ENCODE measurements around the gene SRRD. TPM values are rescaled to one million over a fixed set of nuclear protein-coding genes. Genes with fewer than 3 reads are reported as not detected.
"Not testable (repeated sequence)": the region's sequence is repeated elsewhere in the genome, so short reads cannot be mapped to it uniquely, and the experiment has no call there.

SRRD gene, protein sequence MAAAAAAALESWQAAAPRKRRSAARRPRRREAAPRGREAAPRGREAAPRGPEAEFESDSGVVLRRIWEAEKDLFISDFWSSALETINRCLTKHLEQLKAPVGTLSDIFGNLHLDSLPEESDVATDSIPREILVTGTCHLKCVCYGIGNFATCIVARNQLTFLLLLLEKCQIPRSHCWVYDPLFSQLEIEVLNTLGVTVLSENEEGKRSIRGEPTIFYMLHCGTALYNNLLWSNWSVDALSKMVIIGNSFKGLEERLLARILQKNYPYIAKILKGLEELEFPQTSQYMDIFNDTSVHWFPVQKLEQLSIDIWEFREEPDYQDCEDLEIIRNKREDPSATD
- polyA plus RNA-seq (2012; ENCODE audit: missing spikeins) = 23.0 TPM

DNA sequence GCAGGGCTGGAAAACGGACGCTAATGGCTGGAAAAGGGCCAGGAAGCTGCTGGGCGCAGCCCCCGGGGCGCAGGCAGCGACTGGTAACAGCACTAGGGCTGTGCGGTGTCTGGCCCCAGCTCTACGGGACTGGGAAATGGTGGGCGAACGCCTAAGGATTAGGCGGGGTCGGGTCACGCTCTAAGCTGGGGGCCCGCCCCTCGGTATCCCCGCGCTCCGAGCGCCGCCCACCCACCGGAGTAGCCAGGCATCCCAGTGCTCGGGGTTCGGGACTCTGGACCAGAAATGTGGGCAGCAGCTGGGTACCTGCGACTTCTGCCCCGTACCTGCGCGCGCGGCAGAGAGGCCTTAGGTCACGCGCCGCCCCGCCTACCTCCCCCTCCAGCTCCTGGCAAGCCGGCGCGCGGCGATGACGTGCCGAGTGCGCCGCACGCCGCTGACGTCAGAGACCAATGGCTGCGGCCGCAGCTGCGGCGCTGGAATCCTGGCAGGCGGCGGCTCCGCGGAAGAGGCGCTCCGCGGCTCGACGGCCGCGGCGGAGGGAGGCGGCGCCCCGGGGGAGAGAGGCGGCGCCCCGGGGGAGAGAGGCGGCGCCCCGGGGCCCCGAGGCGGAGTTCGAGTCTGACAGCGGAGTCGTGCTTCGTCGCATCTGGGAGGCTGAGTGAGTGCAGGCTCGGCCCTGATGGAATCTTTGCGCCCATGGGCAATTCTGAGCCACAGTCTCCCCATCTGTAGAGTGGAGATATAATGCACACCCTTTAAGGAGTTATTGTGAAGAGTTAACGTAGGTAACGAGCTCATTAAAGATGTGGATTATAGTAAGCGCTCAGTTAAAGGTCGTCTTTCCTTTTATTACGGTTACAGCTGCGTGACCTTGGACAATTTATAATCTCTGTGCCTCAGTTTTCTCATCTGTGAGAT lies at the start of gene SRRD, which contains the start of gene HPS4:
Gene SRRD (plus strand): TSS at position 439 of the 921 bp plus-strand sequence. CDS start 14 bp downstream, at position 453.
Gene HPS4 (minus strand): TSS at position 345 of the 921 bp plus-strand sequence. CDS start 2,021 bp downstream, outside the sequence.
- TF ChIP-seq POLR2AphosphoS5 (IDR thresholded peaks at IDR 0.05; ENCODE audit: low read depth, low read length) (peak; percentile 76), POLR2A (IDR thresholded peaks at IDR 0.05; ENCODE audit: low read depth, low read length) (peak; percentile 80), TAF1 (IDR thresholded peaks at IDR 0.05; ENCODE audit: borderline replicate concordance, low read depth, low read length) (peak; percentile 76)
- FAIRE-seq (peak; percentile 90), DNase-seq (ENCODE audit: insufficient read length) (peak; percentile 78)

DNA sequence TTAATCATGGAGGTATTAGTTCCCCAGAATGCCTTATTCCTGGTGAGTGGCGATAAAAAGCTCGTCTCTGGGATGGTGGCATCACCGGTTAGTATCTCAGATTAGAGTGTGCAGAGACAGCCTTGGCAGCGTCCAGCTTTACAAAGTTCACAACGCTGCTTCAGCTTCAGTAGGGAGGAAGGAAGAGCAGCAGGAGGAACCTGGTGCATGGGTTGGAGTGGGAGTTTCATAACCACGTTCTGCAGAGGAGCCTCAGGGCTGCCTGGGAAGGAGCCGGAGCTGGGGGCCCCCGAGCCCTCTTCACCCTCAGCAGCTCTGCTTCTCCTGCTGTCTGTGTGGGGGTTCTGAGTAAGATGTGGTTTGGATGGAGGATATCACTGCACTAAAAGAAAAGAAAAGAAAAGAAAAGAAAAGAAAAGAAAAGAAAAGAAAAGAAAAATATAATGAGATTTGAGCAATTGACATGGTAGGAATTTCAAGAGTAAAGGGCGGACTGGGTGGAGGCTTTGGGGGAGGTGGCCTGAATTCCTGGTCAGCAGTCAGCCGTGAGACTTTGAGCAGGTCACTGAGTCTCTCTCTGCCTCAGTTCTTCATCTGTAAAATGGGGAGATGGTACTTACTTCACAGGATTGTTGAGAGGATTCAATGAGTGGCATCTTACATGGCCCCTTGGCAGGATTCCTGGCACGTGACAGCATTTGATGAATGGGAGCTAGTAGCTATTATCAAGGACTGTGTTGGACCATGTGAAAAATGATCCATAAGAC lies 48.2 kb upstream of the SRRD start:
- DNase-seq (ENCODE audit: insufficient read length) (no peak), FAIRE-seq (no peak)
- no peak for TF ChIP-seq TAF1 (IDR thresholded peaks at IDR 0.05; ENCODE audit: borderline replicate concordance, low read depth, low read length)
- TF ChIP-seq POLR2AphosphoS5 (IDR thresholded peaks at IDR 0.05; ENCODE audit: low read depth, low read length) = no peak
- TF ChIP-seq POLR2A (IDR thresholded peaks at IDR 0.05; ENCODE audit: low read depth, low read length) = no peak

- FAIRE-seq = no peak
- no peak for DNase-seq (ENCODE audit: insufficient read length)
- TF ChIP-seq POLR2AphosphoS5 (IDR thresholded peaks at IDR 0.05; ENCODE audit: low read depth, low read length) (no peak), POLR2A (IDR thresholded peaks at IDR 0.05; ENCODE audit: low read depth, low read length) (no peak), TAF1 (IDR thresholded peaks at IDR 0.05; ENCODE audit: borderline replicate concordance, low read depth, low read length) (no peak)
Measured at GRCh38 chr22:26436903-26437515, 46.7 kb upstream of the SRRD start.

DNA sequence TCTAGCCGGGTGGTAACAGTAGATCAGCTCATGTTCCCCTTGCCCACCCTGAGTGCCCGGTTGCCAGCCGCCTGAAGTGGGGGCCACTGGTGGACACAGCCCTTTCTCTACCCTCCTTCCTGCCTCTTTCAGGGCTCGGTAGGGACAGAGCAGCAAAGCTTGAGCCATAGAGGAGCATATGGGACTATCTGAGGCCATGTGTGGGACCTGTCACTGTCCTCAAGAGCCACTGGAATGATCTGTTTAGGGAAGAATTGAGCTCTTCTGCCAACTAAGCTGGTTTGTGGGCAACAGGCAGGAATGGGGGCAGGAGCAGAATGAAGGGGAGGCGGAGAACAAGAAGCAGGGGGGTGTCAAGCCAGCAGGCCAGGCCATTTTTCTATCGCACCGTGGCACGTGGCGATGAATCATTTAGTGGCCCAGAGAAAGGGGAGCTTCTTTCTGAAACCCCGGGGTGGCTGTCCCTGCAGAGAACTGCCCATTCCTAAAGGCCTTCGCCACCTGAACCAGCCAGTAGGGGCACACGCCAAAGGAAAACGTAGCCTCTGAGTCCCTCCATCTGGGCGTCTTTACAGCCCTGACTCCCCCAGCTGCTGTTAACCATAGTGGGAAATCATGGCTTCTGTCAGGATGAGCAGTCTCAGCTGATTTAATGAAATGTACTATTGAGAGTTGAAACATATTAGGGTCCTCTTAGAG lies 45.8 kb upstream of the SRRD start:
- no peak for TF ChIP-seq POLR2A (IDR thresholded peaks at IDR 0.05; ENCODE audit: low read depth, low read length)
- no peak for TF ChIP-seq TAF1 (IDR thresholded peaks at IDR 0.05; ENCODE audit: borderline replicate concordance, low read depth, low read length)
- TF ChIP-seq POLR2AphosphoS5 (IDR thresholded peaks at IDR 0.05; ENCODE audit: low read depth, low read length) = no peak
- FAIRE-seq (no peak), DNase-seq (ENCODE audit: insufficient read length) (no peak)

DNA sequence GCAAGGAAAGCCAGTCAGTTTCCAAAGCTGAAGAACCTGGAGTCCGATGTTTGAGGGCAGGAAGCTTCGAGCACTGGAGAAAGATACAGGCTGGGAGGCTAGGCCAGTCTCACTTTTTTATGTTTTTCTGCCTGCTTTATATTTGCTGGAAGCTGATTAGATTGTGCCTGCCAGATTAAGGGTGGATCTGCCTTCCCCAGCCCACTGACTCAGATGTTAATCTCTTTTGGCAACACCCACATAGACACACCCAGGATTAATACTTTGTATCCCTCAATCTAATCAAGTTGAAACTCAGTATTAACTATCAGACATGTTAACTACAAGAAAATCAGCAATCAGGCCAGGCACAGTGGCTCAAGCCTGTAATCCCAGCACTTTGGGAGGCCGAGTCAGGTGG lies 44.9 kb upstream of the SRRD start:
- not testable (repeated sequence) for FAIRE-seq; DNase-seq (ENCODE audit: insufficient read length)

GRCh38 chr22:26439559-26439958 lies 44.1 kb upstream of the SRRD start:
- no peak for DNase-seq (ENCODE audit: insufficient read length)
- FAIRE-seq = no peak

DNA sequence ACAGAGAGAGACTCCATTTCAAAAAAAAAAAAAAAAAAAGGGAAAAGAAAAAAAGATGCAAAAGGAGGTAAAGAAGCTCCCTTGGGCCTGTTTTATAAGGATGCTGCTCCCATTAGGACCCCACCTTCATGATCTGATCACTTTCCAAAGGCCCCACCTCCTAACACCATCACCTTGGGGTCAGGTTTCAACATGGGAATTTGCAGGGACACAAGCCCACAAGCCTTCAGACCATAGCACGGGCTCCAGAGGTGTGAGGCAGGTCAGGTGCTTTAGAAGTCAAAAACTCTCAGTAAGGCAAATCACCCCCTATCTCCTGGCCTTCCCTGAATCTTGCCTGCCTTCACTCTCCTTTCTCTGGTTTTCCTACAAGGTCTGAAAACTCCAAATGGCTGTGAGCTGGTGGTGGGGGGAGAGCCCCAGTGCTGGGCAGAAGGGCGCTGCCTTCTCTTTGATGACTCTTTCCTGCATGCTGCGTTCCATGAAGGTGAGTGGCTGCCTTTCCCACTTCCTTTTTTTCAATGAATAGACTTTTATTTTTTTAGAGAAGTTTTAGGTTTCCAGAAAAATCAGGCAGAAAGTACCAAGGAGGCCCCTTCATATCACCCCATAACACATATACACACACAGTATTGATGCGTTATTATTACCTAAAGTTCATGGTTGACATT lies 41.5 kb upstream of the SRRD start:
- no peak for TF ChIP-seq POLR2AphosphoS5 (IDR thresholded peaks at IDR 0.05; ENCODE audit: low read depth, low read length)
- TF ChIP-seq TAF1 (IDR thresholded peaks at IDR 0.05; ENCODE audit: borderline replicate concordance, low read depth, low read length) = no peak
- no peak for TF ChIP-seq POLR2A (IDR thresholded peaks at IDR 0.05; ENCODE audit: low read depth, low read length)
- peak; percentile 21 for FAIRE-seq
- no peak for DNase-seq (ENCODE audit: insufficient read length)

More at GRCh38 chr22:26439559-26439958, 44.1 kb upstream of the SRRD start:
- TF ChIP-seq POLR2A (IDR thresholded peaks at IDR 0.05; ENCODE audit: low read depth, low read length) = no peak
- TF ChIP-seq POLR2AphosphoS5 (IDR thresholded peaks at IDR 0.05; ENCODE audit: low read depth, low read length) = no peak

DNA sequence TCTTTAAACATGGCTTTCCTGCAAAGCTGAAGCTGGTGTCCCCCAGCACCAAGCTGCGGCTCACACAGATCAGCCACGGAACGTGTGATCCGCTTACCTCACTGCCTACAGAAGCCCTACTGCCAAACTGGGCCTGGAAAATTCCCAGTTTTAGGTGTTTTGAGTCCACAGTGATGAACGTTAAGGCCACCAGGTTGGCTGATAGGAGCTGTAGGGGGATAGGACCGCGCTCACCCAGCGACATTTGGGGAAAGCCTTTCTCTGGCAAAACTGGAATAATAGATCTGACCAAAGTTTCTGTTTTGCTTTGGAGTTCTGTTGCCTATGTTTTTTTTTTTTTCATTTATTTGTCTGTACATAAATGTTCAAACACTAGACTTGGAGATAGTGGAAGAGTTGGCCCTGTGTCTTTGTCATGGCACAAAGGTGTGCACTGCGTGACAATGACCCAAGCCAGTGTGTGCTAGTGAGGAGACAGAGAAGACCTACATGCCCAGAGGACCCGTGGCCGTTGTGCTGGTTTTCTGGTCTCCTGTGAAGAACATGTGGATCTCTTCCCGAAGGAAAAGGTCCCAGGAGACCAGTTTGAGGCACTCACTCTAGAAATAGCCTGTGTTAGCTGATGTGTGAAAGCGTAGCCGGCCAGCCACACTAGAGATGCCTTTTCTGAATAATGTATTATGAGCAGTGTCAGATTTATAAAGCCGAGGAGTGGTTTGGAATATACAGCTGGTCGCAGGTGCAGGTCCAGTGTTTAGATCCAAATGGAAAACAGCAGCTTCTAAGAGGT lies 39.6 kb upstream of the SRRD start:
- FAIRE-seq = no peak
- no peak for DNase-seq (ENCODE audit: insufficient read length)
- no peak for TF ChIP-seq POLR2AphosphoS5 (IDR thresholded peaks at IDR 0.05; ENCODE audit: low read depth, low read length)
- TF ChIP-seq TAF1 (IDR thresholded peaks at IDR 0.05; ENCODE audit: borderline replicate concordance, low read depth, low read length) = no peak
- TF ChIP-seq POLR2A (IDR thresholded peaks at IDR 0.05; ENCODE audit: low read depth, low read length) = no peak

- FAIRE-seq = no peak
Measured at GRCh38 chr22:26444777-26445176, 38.9 kb upstream of the SRRD start.

More at GRCh38 chr22:26444777-26445176, 38.9 kb upstream of the SRRD start:
- TF ChIP-seq TAF1 (IDR thresholded peaks at IDR 0.05; ENCODE audit: borderline replicate concordance, low read depth, low read length) (no peak), POLR2AphosphoS5 (IDR thresholded peaks at IDR 0.05; ENCODE audit: low read depth, low read length) (no peak), POLR2A (IDR thresholded peaks at IDR 0.05; ENCODE audit: low read depth, low read length) (no peak)
- no peak for DNase-seq (ENCODE audit: insufficient read length)
